Activated gamma-delta T cell treated with Interleukin-2 at 50 U/mL for 16 hours (primary cell): ENCODE results near the gene CCDC3.
"Not testable (repeated sequence)": the region's sequence is repeated elsewhere in the genome, so short reads cannot be mapped to it uniquely, and the experiment has no call there.

Experiments used
- DNase-seq: peaks from one replicate; pipeline ENCODE4 v3.0.0-alpha.2; 2020

CCDC3 gene

GRCh38 chr10:12999849-13000248, 1.7 kb downstream of the CCDC3 start:
- DNase-seq = no peak

GRCh38 chr10:12995425-12995861, 6.1 kb downstream of the CCDC3 start:
- DNase-seq = no peak

- no peak for DNase-seq
These were observed 7.9 kb downstream of the CCDC3 start for GRCh38 chr10:12993595-12993994.

GRCh38 chr10:12985347-12985746, 16.2 kb downstream of the CCDC3 start:
- DNase-seq = no peak

GRCh38 chr10:12984165-12984747, 17.3 kb downstream of the CCDC3 start:
- DNase-seq = no peak

GRCh38 chr10:12983568-12983967, 17.9 kb downstream of the CCDC3 start:
- DNase-seq = not testable (repeated sequence)

- DNase-seq = no peak
These were observed 19.9 kb downstream of the CCDC3 start for GRCh38 chr10:12981570-12981969.

GRCh38 chr10:12980713-12981306, 20.7 kb downstream of the CCDC3 start:
- DNase-seq = no peak

- DNase-seq = no peak
These were observed 21.3 kb downstream of the CCDC3 start for GRCh38 chr10:12980102-12980661.

GRCh38 chr10:12978891-12979290, 22.6 kb downstream of the CCDC3 start:
- no peak for DNase-seq

- DNase-seq = no peak
These were observed 25.6 kb downstream of the CCDC3 start for GRCh38 chr10:12975906-12976305.

GRCh38 chr10:12975266-12975665, 26.2 kb downstream of the CCDC3 start:
- DNase-seq = no peak

GRCh38 chr10:12974491-12975199, 26.9 kb downstream of the CCDC3 start:
- no peak for DNase-seq

GRCh38 chr10:12974078-12974477, 27.4 kb downstream of the CCDC3 start:
- DNase-seq = no peak

- DNase-seq = no peak
These were observed 28.3 kb downstream of the CCDC3 start for GRCh38 chr10:12973149-12973718.

- DNase-seq = no peak
These were observed 29.4 kb downstream of the CCDC3 start for GRCh38 chr10:12972146-12972545.

GRCh38 chr10:12971001-12971788, 30.3 kb downstream of the CCDC3 start:
- no peak for DNase-seq

- DNase-seq = no peak
These were observed 31.6 kb downstream of the CCDC3 start for GRCh38 chr10:12969951-12970350.

- DNase-seq = no peak
These were observed 35.4 kb downstream of the CCDC3 start for GRCh38 chr10:12966067-12966466.

GRCh38 chr10:12965571-12965970, 35.9 kb downstream of the CCDC3 start:
- no peak for DNase-seq

- DNase-seq = no peak
These were observed 39.0 kb downstream of the CCDC3 start for GRCh38 chr10:12962556-12962955.

- DNase-seq = no peak
These were observed 39.9 kb downstream of the CCDC3 start for GRCh38 chr10:12961416-12962205.
